ENCODE results near the gene DZIP1. TPM values are rescaled to one million over a fixed set of nuclear protein-coding genes. Genes with fewer than 3 reads are reported as not detected.

Gene DZIP1
- total and polyA plus RNA-seq, 10 of the 15 experiments (the other 5 are each of a cell fraction or from before 2014, with no cell fraction given): 0.01 to 1.9 (median 0.55) TPM

GRCh38 chr13:95552539-95553441, 91.7 kb downstream of the DZIP1 start, which contains the start of gene CLDN10:
TSS of gene CLDN10 (plus strand) at chr13:95552720. CDS start at chr13:95552754, 34 bp downstream.
- Histone ChIP-seq H3K79me2 (ENCODE audit: control insufficient read depth, insufficient read depth, low read length) (no peaks in the 10 kb centered on the region), H3K4me1 (ENCODE audit: control insufficient read depth, insufficient read depth, low read length) (no peaks in the 10 kb centered on the region), H3K4me2 (ENCODE audit: control insufficient read depth, insufficient read depth) (no peak within 1 kb of the TSS; the same call in 1 of the 2 replicates), H3K27me3 (replicated peaks in 1 of 2; ENCODE audit: control insufficient read depth in 2 of 2, insufficient read depth in 2 of 2, low read length in 1 of 2) (peaks cover 0 to 4% of the 10 kb centered on the region in 2 experiments; a peak in 3 of 4 replicates), H2AFZ (ENCODE audit: control insufficient read depth, low read depth, low read length) (no peak within 1 kb of the TSS), H3K36me3 (ENCODE audit: control insufficient read depth in 2 of 2, insufficient read depth in 2 of 2, low read length in 1 of 2) (no peaks in the 10 kb centered on the region), H3K9ac (ENCODE audit: control insufficient read depth, insufficient read depth, low read length) (no peak within 1 kb of the TSS), H3K27ac (ENCODE audit: control insufficient read depth, insufficient read depth) (no peak within 1 kb of the TSS), H3K9me3 (replicated peaks; ENCODE audit: control insufficient read depth, insufficient read depth, low read length) (no peaks in the 10 kb centered on the region; the same call in 1 of the 3 replicates), H3K4me3 (no peak within 1 kb of the TSS), H4K20me1 (ENCODE audit: control insufficient read depth, insufficient read depth) (no peaks in the 10 kb centered on the region)
- ChIA-PET POLR2A (no interaction called here), CTCF (interaction anchor here (0.7 kb wide), 1 partner anchor 281 kb away, joined by 4 read pairs; no protein-coding TSS in a partner anchor), RAD21 (ENCODE audit: unreplicated experiment) (no interaction called here), SMC1A (ENCODE audit: uncharacterized antibody, unreplicated experiment) (interaction anchor here (0.9 kb wide), 1 partner anchor 12 kb away, joined by 6 read pairs; no protein-coding TSS in a partner anchor)
- intact Hi-C loops (cut with micrococcal nuclease; ENCODE audit: unreplicated experiment) (no loop called here), in situ Hi-C loops (cut with MboI) (no loop called here)
- BruUV-seq (replicated peaks): no TSS peak
- no peak; the same call in 2 of the 3 replicates for ATAC-seq
- TF ChIP-seq NBN (IDR thresholded peaks at IDR 0.05): no peak
- peak; percentile 62 for TF ChIP-seq SUZ12 (IDR thresholded peaks at IDR 0.05; ENCODE audit: unreplicated experiment)
- WGBS (ENCODE audit: insufficient coverage, insufficient replicate concordance, low lambda C conversion rate, missing lambda C conversion rate): 29% methylated on average over 41 of the region's 70 CpGs
- DNase-seq (ENCODE audit: low read depth, low spot score): no peak
- FAIRE-seq: no peak

- in situ Hi-C loops (cut with MboI) (no loop called here), intact Hi-C loops (cut with micrococcal nuclease; ENCODE audit: unreplicated experiment) (no loop called here)
- H3K9ac ChIP-seq (ENCODE audit: control insufficient read depth, insufficient read depth, low read length): no peak overlapping the region
- no peak for DNase-seq (ENCODE audit: low read depth, low spot score)
- no peak for FAIRE-seq
- WGBS (ENCODE audit: insufficient coverage, insufficient replicate concordance, low lambda C conversion rate, missing lambda C conversion rate): 33% methylated on average over 15 of the region's 17 CpGs
- no peaks in the 10 kb centered on the region for H3K4me1 ChIP-seq (ENCODE audit: control insufficient read depth, insufficient read depth, low read length)
- no peaks in the 10 kb centered on the region; the same call in 1 of the 3 replicates for H3K9me3 ChIP-seq (replicated peaks; ENCODE audit: control insufficient read depth, insufficient read depth, low read length)
- no peak overlapping the region for H3K4me3 ChIP-seq
- ChIA-PET CTCF (no interaction called here), RAD21 (ENCODE audit: unreplicated experiment) (no interaction called here), POLR2A (no interaction called here), SMC1A (ENCODE audit: uncharacterized antibody, unreplicated experiment) (no interaction called here)
- no peak for ATAC-seq
- no TSS peak for BruUV-seq (replicated peaks)
- no peak overlapping the region for H2AFZ ChIP-seq (ENCODE audit: control insufficient read depth, low read depth, low read length)
- no peak overlapping the region for H3K4me2 ChIP-seq (ENCODE audit: control insufficient read depth, insufficient read depth)
- no peaks in the 10 kb centered on the region for H3K36me3 ChIP-seq (ENCODE audit: control insufficient read depth in 2 of 2, insufficient read depth in 2 of 2, low read length in 1 of 2)
- H3K79me2 ChIP-seq (ENCODE audit: control insufficient read depth, insufficient read depth, low read length): no peaks in the 10 kb centered on the region
- H3K27ac ChIP-seq (ENCODE audit: control insufficient read depth, insufficient read depth): no peak overlapping the region
- H3K27me3 ChIP-seq (replicated peaks in 1 of 2; ENCODE audit: control insufficient read depth in 2 of 2, insufficient read depth in 2 of 2, low read length in 1 of 2): peaks cover 0 to 4% of the 10 kb centered on the region in 2 experiments; a peak in 3 of 4 replicates
- H4K20me1 ChIP-seq (ENCODE audit: control insufficient read depth, insufficient read depth): no peaks in the 10 kb centered on the region
- TF ChIP-seq MLLT1 (IDR thresholded peaks at IDR 0.05) (no peak), EP300 (IDR thresholded peaks at IDR 0.05; ENCODE audit: borderline replicate concordance in 1 of 2, control insufficient read depth in 1 of 2, low read depth in 2 of 2, low read length in 2 of 2) (no peak), CUX1 (IDR thresholded peaks at IDR 0.05; ENCODE audit: insufficient replicate concordance, low read depth, low read length) (no peak), E2F4 (IDR thresholded peaks at IDR 0.05; ENCODE audit: low read depth, low read length) (no peak), POU2F2 (IDR thresholded peaks at IDR 0.05; ENCODE audit: borderline replicate concordance, low read depth, low read length) (no peak)
Measured at GRCh38 chr13:95552208-95552538, 92.3 kb downstream of the DZIP1 start.
